Measurements from ENCODE around the gene MAL. TPM values are rescaled to one million over a fixed set of nuclear protein-coding genes. Genes with fewer than 3 reads are reported as not detected.

MAL gene
- total and polyA plus RNA-seq, 3 donors from 2014 or later: 0.62 to 1.3 (median 0.79) TPM

DNA sequence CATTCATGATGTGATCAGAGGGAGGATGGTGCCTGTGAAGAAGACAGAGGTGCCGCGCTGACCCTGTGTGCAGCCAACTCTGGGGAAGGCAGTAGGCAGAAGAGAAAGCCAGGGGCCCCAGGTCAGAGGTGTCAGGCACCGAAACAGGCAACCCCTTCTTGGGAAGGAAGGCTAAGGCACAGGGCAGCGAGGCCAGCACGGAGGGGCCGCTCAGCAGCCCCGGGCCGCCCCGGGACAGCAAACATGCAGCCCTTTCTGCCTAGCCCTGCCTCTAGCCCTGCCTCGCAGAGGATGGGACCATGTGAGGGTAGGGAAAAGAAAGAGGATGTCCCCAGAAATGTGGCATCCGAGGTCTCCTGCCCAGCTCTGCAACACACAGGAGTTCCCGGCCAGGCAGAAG is 7.7 kb upstream of the MAL start:
- H3K36me3 ChIP-seq (ENCODE audit: low read depth, missing control alignments): no peaks in the 10 kb centered on the region
- H3K9me3 ChIP-seq: no peaks in the 10 kb centered on the region
- DNase-seq: no peak
- no peak overlapping the region for H3K4me3 ChIP-seq
- H3K4me1 ChIP-seq: no peaks in the 10 kb centered on the region
- TF ChIP-seq, protein P1, sequence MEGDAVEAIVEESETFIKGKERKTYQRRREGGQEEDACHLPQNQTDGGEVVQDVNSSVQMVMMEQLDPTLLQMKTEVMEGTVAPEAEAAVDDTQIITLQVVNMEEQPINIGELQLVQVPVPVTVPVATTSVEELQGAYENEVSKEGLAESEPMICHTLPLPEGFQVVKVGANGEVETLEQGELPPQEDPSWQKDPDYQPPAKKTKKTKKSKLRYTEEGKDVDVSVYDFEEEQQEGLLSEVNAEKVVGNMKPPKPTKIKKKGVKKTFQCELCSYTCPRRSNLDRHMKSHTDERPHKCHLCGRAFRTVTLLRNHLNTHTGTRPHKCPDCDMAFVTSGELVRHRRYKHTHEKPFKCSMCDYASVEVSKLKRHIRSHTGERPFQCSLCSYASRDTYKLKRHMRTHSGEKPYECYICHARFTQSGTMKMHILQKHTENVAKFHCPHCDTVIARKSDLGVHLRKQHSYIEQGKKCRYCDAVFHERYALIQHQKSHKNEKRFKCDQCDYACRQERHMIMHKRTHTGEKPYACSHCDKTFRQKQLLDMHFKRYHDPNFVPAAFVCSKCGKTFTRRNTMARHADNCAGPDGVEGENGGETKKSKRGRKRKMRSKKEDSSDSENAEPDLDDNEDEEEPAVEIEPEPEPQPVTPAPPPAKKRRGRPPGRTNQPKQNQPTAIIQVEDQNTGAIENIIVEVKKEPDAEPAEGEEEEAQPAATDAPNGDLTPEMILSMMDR (IDR thresholded peaks at IDR 0.05): no peak
- no peak for TF ChIP-seq POLR2A (IDR thresholded peaks at IDR 0.05)
- H3K27me3 ChIP-seq: no peaks in the 10 kb centered on the region
- WGBS, 2 donors: 85 to 89% methylated on average over 12 of the region's 12 CpGs
- intact Hi-C loops (cut with DNase I; ENCODE audit: low total_unique reads): no loop called here
- H3K27ac ChIP-seq: no peak overlapping the region

DNA sequence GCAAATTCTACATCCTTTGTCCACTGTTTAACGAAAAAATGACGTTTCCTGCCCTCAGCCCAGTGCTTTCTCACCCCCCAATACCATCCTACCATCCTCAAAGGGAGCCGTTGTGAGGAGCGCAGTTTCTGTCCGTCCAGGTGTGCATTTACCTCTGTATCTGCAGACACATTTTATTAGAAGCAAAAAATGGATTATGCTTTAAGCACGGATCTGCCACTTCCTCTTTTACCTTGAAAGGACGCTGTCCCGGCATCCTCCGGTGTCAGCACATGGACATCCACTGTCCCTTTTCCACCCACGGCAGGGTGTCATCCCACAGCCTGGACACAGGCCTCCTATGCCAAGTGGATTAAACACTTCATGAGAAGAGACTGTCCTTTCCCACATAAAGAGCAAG is 7.2 kb upstream of the MAL start:
- H3K4me3 ChIP-seq: no peak overlapping the region
- TF ChIP-seq POLR2A (IDR thresholded peaks at IDR 0.05): no peak
- TF ChIP-seq, protein P1 (IDR thresholded peaks at IDR 0.05): no peak
- no peak for DNase-seq
- H3K4me1 ChIP-seq: no peaks in the 10 kb centered on the region
- intact Hi-C loops (cut with DNase I; ENCODE audit: low total_unique reads): no loop called here
- 77 to 79% methylated on average over 10 of the region's 10 CpGs for WGBS, 2 donors
- H3K9me3 ChIP-seq: no peaks in the 10 kb centered on the region
- no peaks in the 10 kb centered on the region for H3K27me3 ChIP-seq
- no peaks in the 10 kb centered on the region for H3K36me3 ChIP-seq (ENCODE audit: low read depth, missing control alignments)
- no peak overlapping the region for H3K27ac ChIP-seq

DNA sequence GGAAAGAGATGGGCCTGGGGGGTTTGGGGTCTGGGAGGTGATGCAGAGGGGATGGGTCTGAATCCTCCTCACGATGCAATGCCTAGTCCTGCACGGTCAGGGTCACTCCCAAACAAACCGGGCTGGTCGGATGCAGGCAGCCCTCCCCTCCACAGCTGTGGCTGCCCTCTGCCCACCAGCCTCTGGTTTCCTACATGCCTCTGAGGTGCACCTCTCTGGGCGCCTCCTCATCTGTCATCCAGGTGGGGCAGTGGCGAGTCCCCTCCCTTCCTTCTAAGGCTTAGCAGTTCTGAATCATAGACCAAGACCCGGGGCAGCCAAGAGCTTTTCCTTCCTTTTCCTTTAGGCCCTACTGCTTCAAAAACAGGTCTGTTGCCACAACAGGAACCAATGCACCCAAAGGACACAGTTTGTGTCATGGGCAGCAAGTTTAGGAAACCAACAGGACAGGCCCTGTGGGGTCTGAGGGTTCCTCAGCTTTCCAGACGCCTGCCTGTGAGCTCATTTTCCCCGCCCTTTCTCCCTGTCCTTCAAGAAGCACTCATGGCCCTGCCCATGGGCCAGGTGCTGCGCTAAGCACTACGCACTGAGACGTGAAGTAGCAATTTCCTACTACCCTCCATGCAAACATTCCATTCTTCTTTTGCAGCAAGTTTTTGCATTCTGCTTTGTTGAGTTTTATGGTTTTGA is 6.5 kb upstream of the MAL start:
- TF ChIP-seq, protein P1 (IDR thresholded peaks at IDR 0.05): no peak
- no peak for TF ChIP-seq POLR2A (IDR thresholded peaks at IDR 0.05)
- Histone ChIP-seq H3K4me3 (no peak overlapping the region), H3K9me3 (no peaks in the 10 kb centered on the region), H3K36me3 (ENCODE audit: low read depth, missing control alignments) (no peaks in the 10 kb centered on the region), H3K4me1 (no peaks in the 10 kb centered on the region), H3K27me3 (no peaks in the 10 kb centered on the region), H3K27ac (no peak overlapping the region)
- WGBS, 2 donors: 76 to 78% methylated on average over 12 of the region's 12 CpGs
- no peak for DNase-seq
- intact Hi-C loops (cut with DNase I; ENCODE audit: low total_unique reads): no loop called here

GRCh38 chr2:95019572-95019971 is 5.9 kb upstream of the MAL start:
- Histone ChIP-seq H3K27me3 (no peaks in the 10 kb centered on the region), H3K36me3 (ENCODE audit: low read depth, missing control alignments) (no peaks in the 10 kb centered on the region), H3K4me3 (no peak overlapping the region), H3K27ac (no peak overlapping the region), H3K4me1 (no peaks in the 10 kb centered on the region), H3K9me3 (no peaks in the 10 kb centered on the region)
- no peak for DNase-seq
- intact Hi-C loops (cut with DNase I; ENCODE audit: low total_unique reads): no loop called here
- no peak for TF ChIP-seq POLR2A (IDR thresholded peaks at IDR 0.05)
- TF ChIP-seq, protein P1 (IDR thresholded peaks at IDR 0.05): no peak
- 74 to 80% methylated on average over 4 of the region's 4 CpGs for WGBS, 2 donors

All from testis (tissue), 3 donors.